Chondrocyte (in vitro differentiated cells): Measurements from ENCODE around the gene C11orf21. TPM values are rescaled to one million over a fixed set of nuclear protein-coding genes. Genes with fewer than 3 reads are reported as not detected.

Experiments
- DNase-seq: peaks from one replicate; pipeline ENCODE4 v3.0.0; 2021; ENCODE audit warnings: mixed read lengths, low spot score
- H3K27ac Mint-ChIP-seq: one replicate; pipeline ENCODE4 v1.8.0; 2021; ENCODE audit warnings: mild to moderate bottlenecking, moderate library complexity, mixed read lengths; ENCODE audit not compliant: unreplicated experiment
- H3K27me3 Mint-ChIP-seq: 2 replicates; pipeline ENCODE4 v1.8.0; 2021; ENCODE audit warnings: low read depth, mixed read lengths
- H3K36me3 Mint-ChIP-seq: 2 replicates; pipeline ENCODE4 v1.8.0; 2021; ENCODE audit warnings: low read depth, mixed read lengths
- H3K4me1 Mint-ChIP-seq: 2 replicates; pipeline ENCODE4 v1.8.0; 2021; ENCODE audit warnings: low read depth, mild to moderate bottlenecking, mixed read lengths
- H3K4me3 Mint-ChIP-seq: one replicate; pipeline ENCODE4 v1.8.0; 2021; ENCODE audit warnings: mild to moderate bottlenecking, moderate library complexity, mixed read lengths; ENCODE audit not compliant: unreplicated experiment
- H3K9me3 Mint-ChIP-seq: 2 replicates; pipeline ENCODE4 v1.8.0; 2021; ENCODE audit warnings: low read depth, mixed read lengths
- CTCF ChIP-seq: fragments of 200-600 bp; sonication (generic); IDR thresholded peaks from 2 replicates; pipeline ENCODE4 v1.5.0; 2021; ENCODE audit warnings: antibody characterized with exemption, mild to moderate bottlenecking, moderate library complexity
- long read RNA-seq: library from polyadenylated mRNA; stranded (forward); transcript quantifications from one replicate; pipeline ENCODE4 v2.0.0, GENCODE V29; 2021
- total RNA-seq: library from RNA; stranded (reverse); gene quantifications from 3 replicates; pipeline ENCODE4 v1.2.1, GENCODE V29; 2021

The C11orf21 gene
- not detected in 3 replicates for total RNA-seq
- long read RNA-seq, result 0 reads

GRCh38 chr11:2301631-2302305 lies at the start of gene C11orf21, which contains the start of gene TSPAN32:
C11orf21 (minus strand) TSS chr11:2301918; CDS start chr11:2301808, 110 bp downstream.
TSPAN32 (plus strand) TSS chr11:2302013; CDS start chr11:2302150, 137 bp downstream.
- H3K27me3 Mint-ChIP-seq, result peaks cover 6% of the 10 kb centered on the region
- no peak for DNase-seq
- H3K9me3 Mint-ChIP-seq, result no peaks in the 10 kb centered on the region
- H3K27ac Mint-ChIP-seq, result no peak within 1 kb of the TSS
- H3K4me1 Mint-ChIP-seq, result peaks cover 13% of the 10 kb centered on the region
- no peak within 1 kb of the TSS for H3K4me3 Mint-ChIP-seq
- no peak for TF ChIP-seq CTCF
- H3K36me3 Mint-ChIP-seq, result no peaks in the 10 kb centered on the region

- no peak for TF ChIP-seq CTCF
- H3K27ac Mint-ChIP-seq, result no peak overlapping the region
- no peak for DNase-seq
- no peaks in the 10 kb centered on the region for H3K4me1 Mint-ChIP-seq
- peaks cover 4% of the 10 kb centered on the region for H3K36me3 Mint-ChIP-seq
- H3K9me3 Mint-ChIP-seq, result peaks cover 14% of the 10 kb centered on the region
- no peaks in the 10 kb centered on the region for H3K27me3 Mint-ChIP-seq
- no peak overlapping the region for H3K4me3 Mint-ChIP-seq
Measured at GRCh38 chr11:2348986-2349385, 47.3 kb upstream of the C11orf21 start.

- H3K36me3 Mint-ChIP-seq, result peaks cover 9% of the 10 kb centered on the region
- DNase-seq, result no peak
- no peaks in the 10 kb centered on the region for H3K27me3 Mint-ChIP-seq
- TF ChIP-seq CTCF, result no peak
- no peaks in the 10 kb centered on the region for H3K4me1 Mint-ChIP-seq
- H3K9me3 Mint-ChIP-seq, result peaks cover 14% of the 10 kb centered on the region
- H3K4me3 Mint-ChIP-seq, result no peak overlapping the region
- no peak overlapping the region for H3K27ac Mint-ChIP-seq
Measured at GRCh38 chr11:2347308-2347830, 45.7 kb upstream of the C11orf21 start.

- Mint-ChIP-seq H3K27me3 (no peaks in the 10 kb centered on the region), H3K4me1 (no peaks in the 10 kb centered on the region), H3K27ac (no peak overlapping the region), H3K4me3 (no peak overlapping the region), H3K36me3 (peaks cover 9% of the 10 kb centered on the region), H3K9me3 (peaks cover 14% of the 10 kb centered on the region)
- TF ChIP-seq CTCF, result no peak
- no peak for DNase-seq
Measured at GRCh38 chr11:2346586-2347307, 45.0 kb upstream of the C11orf21 start.

- Mint-ChIP-seq H3K36me3 (peaks cover 9% of the 10 kb centered on the region), H3K27ac (no peak overlapping the region), H3K27me3 (no peaks in the 10 kb centered on the region), H3K9me3 (peaks cover 14% of the 10 kb centered on the region), H3K4me3 (no peak overlapping the region), H3K4me1 (no peaks in the 10 kb centered on the region)
- no peak for TF ChIP-seq CTCF
- no peak for DNase-seq
Measured at GRCh38 chr11:2346014-2346413, 44.3 kb upstream of the C11orf21 start.
